DMS53 (cell line): ENCODE measurements around the gene AGPAT1.
A peak's percentile ranks its signal among the peaks of the same experiment; 100 is the strongest.

Experiments
- DNase-seq: peaks from one replicate; lab custom pipeline; 2025; lab: John Stamatoyannopoulos, UW

AGPAT1 gene

DNA sequence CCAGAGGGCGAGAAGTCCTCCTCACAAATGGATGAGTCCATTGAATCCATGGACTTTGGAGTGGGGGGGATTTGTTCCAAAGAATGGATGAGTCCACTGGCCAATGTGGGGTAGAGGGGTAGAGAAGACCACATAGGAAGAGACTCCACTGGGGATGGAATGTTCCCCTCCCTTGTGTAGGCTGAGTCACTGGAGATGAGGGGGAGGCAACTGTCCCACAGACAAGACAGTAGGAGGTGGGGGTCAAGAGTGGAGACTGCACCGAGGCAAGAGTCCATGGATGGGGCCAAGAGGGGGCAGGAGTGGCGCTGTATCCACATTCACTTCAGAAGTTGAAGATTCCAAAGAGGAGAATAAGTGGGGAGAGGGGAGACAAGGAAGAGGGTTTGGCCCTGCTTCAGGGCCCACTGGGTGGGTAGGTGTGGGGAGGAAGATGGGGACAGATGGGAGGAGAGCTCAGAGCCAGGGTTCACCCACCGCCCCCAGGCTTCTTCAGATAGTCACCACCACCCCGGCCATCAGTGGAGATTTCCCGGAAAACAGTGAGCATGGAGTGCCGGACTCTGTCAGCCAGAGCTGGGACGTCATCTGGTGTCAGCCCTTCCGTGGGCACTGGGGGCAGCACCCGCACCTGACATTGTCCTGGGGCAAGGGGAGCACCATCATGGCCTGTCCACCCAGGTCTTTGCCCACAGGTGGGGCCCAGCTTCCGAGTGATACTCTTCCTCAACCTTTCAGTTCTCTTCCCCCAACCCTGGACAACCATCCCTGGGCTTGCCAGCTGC lies 6.9 kb downstream of the AGPAT1 start:
- DNase-seq: no peak

DNA sequence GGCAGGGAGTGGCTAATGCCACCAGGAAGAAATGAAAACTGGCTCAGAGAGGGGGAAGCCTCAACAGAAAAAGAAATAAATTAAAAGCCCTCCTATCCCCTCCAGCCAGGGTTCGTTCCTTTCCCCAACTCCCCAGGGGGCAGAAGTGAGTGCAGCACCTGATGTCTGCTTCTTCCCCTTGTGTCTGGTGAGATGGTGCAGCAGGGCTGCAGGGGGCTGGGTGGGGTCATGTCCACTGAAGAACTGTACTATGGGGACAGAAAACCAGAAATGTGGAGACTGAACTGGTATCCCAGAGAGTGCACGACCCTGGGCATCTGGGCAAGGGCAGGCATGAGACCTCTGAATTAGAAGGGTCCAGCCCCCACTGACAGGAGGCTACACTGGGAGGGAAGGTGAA lies 7.5 kb downstream of the AGPAT1 start:
- DNase-seq: no peak

- DNase-seq: no peak
Measured at GRCh38 chr6:32167761-32168262, 8.1 kb downstream of the AGPAT1 start.

- peak; percentile 88 for DNase-seq
Measured at GRCh38 chr6:32167154-32167760, 8.6 kb downstream of the AGPAT1 start.

- DNase-seq: peak; percentile 89
Measured at GRCh38 chr6:32166411-32167061, 9.3 kb downstream of the AGPAT1 start.

DNA sequence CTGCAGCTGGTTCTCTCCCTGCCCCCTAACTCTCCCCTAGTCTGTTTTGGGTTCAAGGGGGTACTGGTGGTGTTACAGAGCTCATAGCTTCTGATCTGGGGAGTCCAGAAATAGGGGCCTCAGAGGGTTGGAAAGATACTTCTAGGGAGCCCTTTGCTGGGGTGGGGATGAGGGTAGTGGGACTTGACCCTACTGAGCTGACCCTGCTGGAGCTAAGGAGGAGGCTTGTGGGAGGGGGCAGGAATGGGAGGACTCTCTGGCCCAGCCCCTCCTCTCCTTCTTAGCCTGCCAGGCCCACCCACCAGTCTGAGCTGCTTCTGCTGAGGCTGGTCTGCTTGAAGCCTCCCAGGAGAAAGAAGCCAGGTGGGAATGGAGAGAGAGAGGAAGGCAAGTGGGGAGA lies 11.6 kb downstream of the AGPAT1 start, which contains the start of gene EGFL8:
EGFL8 (plus strand) TSS at position 301 of the 400 bp plus-strand sequence. CDS start 1,571 bp downstream, outside the sequence.
- DNase-seq: no peak

GRCh38 chr6:32163559-32164258 lies 12.2 kb downstream of the AGPAT1 start:
- no peak for DNase-seq

GRCh38 chr6:32158052-32158451 lies 17.8 kb downstream of the AGPAT1 start:
- no peak for DNase-seq

GRCh38 chr6:32156891-32157290 lies 19.0 kb downstream of the AGPAT1 start:
- DNase-seq: no peak

DNA sequence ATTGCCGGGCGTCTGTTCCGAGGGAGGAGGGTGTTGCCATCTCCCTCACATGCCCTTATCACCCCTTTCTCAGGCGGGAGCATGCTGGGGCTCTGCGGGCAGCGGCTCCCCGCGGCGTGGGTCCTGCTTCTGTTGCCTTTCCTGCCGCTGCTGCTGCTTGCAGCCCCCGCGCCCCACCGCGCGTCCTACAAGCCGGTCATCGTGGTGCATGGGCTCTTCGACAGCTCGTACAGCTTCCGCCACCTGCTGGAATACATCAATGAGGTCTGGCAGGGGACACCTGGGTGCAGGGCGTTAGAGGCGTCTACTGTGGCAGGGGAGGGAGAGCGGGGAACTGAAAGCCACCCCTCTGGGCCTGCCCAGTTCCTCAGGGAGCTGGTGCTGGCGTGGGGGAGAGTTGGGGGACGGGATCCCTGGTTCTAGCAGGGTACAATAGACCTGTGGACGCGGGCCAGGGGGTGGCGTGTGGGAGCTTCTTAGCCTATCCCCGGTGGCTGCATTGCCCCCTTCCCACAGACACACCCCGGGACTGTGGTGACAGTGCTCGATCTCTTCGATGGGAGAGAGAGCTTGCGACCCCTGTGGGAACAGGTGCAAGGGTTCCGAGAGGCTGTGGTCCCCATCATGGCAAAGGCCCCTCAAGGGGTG lies 21.2 kb downstream of the AGPAT1 start:
- peak; percentile 94 for DNase-seq

DNA sequence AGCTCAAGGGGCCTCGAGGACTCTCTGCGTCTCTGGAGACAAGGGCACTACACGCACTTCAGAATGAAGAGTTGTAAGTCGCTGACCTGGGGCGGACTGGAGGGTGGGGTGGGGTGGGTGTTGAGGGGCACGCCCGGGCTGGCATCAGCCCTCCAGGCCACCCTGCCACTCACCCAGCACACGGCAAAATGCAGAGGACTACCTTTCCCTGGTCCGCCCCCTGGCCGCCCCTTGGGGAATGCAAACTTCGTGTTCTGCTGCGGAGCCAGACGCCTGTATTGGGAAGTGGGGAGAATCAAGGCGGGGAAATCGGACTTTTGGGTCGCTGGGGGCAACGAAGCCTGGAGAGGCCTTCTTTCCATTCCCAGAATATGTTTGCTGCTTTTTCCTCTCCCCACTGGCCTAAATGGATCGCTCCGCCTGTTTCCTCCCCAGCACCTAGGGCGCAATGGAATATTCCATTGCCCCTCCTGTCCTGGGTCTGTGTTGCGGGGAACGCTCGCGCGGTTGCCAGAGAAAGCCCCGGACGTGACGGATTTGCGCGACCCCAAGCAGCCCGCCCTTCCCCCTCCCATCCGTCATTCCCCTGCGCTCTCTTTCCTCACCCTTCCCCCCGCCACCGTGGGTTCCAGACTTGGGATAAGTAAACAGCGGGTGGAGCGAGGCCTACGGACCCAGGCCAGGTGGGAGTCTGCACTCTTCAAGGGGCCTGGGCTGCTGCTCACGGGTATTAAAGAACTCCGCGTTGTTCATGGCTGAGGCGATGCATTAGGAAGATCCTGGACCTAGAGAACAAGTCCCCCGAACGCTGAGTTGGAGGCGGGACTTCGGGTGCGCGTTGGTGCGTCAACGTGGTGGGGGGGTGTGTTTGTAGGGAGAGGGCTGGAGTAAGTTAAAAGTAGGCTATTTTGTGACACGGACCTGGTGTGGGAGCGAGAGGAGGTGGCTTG lies 22.0 kb downstream of the AGPAT1 start, which contains the start of gene PPT2:
PPT2 (plus strand) TSS at position 578 of the 950 bp plus-strand sequence. CDS start 454 bp downstream, outside the sequence.
- peak; percentile 90 for DNase-seq

DNA sequence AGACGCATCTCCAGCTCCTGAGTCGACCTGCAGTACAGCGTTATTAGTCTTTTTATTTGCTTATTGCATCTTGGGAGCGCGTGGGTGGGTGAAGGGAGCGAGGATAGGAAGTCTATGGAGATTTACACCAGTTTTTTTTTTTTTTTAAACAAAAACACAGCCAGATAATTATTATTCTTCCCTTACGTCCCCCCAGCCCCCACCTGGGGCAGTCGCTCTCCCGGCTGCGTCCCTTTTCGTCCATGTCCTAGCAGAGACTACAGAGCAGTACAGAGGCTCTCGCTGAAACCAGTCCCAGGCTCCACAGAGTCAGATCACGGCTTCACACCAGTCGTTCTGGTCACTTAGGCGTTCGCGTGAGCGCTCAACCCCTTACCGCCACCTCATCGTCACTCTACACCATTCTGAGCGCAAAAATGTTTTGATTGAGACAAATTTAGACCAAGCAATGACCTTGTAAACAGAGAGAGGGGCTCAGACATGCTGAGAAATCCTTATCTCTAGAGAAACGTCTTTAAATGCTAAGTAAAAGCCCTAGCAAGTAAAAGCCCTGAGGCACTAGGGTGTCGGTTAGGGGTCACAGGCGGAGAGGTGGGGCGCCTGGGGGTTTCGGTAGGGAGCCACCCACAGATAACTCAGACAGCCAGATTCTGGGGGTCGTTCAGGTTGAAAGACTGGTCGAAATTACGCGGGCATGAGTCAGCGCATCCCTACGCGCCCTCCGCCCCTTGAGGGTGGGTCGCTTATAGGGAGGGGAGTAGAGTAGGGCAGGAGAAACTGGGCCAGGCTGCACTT lies 22.9 kb downstream of the AGPAT1 start:
- DNase-seq: peak; percentile 31

- no peak for DNase-seq
Measured at GRCh38 chr6:32151863-32152768, 23.8 kb downstream of the AGPAT1 start, which contains the start of gene PRRT1. Gene PRRT1, minus strand, starts transcription at chr6:32151939. Its CDS starts 112 bp downstream, at chr6:32151827.

DNA sequence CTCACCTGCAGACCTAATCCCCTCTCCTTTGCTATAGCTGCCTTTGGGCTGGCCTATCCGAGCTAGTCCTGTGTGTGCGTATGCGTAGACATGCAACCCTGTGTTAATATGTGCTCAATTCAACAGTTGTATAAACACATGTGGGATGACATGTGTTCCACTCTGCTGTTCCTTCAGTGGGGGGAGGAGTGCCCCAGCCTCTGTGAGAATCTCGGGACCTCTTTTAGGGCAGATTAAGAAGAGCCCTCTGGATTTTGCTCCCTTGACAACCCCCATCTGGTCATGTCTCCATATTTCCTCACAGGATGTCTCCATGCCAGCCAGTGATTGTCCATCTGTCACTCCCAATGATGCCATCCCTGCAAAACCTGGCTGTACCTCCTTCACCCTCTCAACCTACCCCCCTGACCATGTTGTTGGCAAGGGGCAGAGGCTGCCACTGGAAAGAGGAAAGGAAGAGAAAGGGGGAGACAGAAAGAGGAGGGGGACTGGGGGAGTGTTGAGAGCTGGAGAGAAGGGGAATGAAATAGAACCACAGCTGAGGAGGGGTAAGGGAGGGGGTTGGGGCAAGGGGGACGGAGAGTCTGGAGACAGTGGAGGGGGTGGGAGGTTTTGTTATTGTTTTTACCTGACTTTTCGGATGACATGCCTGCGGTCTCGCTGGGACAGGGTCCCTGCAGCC lies 24.6 kb downstream of the AGPAT1 start:
- no peak for DNase-seq

DNA sequence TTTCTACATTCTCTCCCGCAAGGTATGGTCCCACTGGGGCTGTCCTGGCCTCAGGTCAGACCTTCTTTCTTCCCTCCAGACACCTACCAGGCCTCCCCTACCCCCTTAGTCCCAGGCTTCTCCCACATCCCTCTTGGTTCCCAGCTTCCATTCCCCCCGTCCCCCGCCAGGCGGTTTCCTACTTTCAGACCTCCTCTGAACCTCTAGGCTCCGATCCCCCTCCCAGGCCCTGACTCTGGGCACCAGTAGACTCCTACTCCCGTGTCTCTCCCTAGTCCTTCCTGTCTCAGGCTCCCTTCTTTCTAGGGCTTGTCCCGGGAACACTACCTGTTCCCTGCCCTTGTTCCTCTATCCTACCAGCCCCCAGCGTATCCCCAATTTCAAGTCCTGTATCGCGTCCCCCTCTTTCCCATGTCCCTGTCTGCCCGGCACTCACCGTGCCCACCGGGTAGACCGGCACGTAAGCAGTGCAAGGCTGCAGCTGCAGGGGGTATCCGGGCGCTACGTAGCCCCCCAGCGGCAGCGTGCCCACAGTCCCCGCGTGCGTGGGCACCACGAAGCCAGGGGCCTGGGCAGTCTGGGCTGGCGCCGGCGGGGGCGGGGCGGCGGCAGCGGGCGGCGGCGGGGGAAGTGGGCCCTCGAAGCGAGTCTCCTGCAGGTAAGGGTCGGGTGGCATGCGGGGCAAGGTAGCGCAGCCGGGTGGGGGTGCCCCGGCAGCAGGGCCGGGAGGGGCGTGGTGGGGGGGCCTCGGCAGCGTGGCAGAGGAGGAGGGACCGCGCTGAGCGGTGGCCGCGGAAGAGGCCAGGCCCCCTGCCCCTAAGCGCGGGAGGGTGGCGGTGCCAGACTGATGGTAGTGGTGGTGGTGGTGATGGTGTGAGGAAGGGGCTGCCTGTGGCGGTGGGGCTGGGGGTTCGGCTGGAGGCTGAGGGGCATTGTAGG lies 25.7 kb downstream of the AGPAT1 start:
- DNase-seq: no peak

GRCh38 chr6:32149092-32149755 lies 26.7 kb downstream of the AGPAT1 start:
- DNase-seq: no peak
